H1 (cell line): Measurements from ENCODE around the gene KRTAP10-3. TPM values are rescaled to one million over a fixed set of nuclear protein-coding genes. Genes with fewer than 3 reads are reported as not detected.
A peak's percentile ranks its signal among the peaks of the same experiment; 100 is the strongest.

Source experiments
- CTCF ChIA-PET: fragments of 300-600 bp; sonication (Branson Sonifier 250); formaldehyde crosslinking; loops from one replicate; lab custom pipeline; 2021; ENCODE audit not compliant: partially characterized antibody; lab: Charles Lee
- POLR2A ChIA-PET: fragments of 300-600 bp; sonication (Branson Sonifier 250); formaldehyde crosslinking; loops from one replicate; lab custom pipeline; 2021; ENCODE audit warnings: inconsistent platforms; ENCODE audit not compliant: partially characterized antibody; lab: Charles Lee
- DNase-seq, 2 experiments: peaks; one replicate each; pipeline versions ENCODE4 v3.0.0 to v3.0.0-alpha.2; 2010 to 2022; ENCODE audit warnings: low spot score in 2 of 2, low read depth in 1 of 2, mixed read lengths in 1 of 2
- FAIRE-seq: peaks from 2 replicates; lab custom pipeline; 2011; peaks lifted over from hg19 to GRCh38; lab: Jason Lieb, UNC
- H2AFZ ChIP-seq: 2 replicates; pipeline ENCODE4 v1.8.1; 2012; ENCODE audit warnings: low read length, inconsistent platforms
- H2AK5ac ChIP-seq: 2 replicates; pipeline ENCODE4 v1.6.1; 2013; ENCODE audit warnings: low read depth, low read length
- H2BK120ac ChIP-seq: replicated peaks from 2 replicates; pipeline ENCODE3; 2013; ENCODE audit warnings: low read depth, low read length, inconsistent platforms
- H2BK12ac ChIP-seq: 2 replicates; pipeline ENCODE4 v1.6.1; 2013; ENCODE audit warnings: low read depth, low read length
- H2BK15ac ChIP-seq: 2 replicates; pipeline ENCODE4 v1.6.1; 2013; ENCODE audit warnings: low read length
- H2BK20ac ChIP-seq: 2 replicates; pipeline ENCODE4 v1.6.1; 2013; ENCODE audit warnings: low read length
- H2BK5ac ChIP-seq: 2 replicates; pipeline ENCODE4 v1.6.1; 2013; ENCODE audit warnings: low read depth, low read length
- H3K14ac ChIP-seq: 2 replicates; pipeline ENCODE4 v1.6.1; 2013; ENCODE audit warnings: inconsistent platforms; ENCODE audit not compliant: insufficient read length
- H3K18ac ChIP-seq: 2 replicates; pipeline ENCODE4 v1.6.1; 2013; ENCODE audit warnings: low read length; ENCODE audit errors: extremely low read depth
- H3K23ac ChIP-seq: 2 replicates; pipeline ENCODE4 v1.6.1; 2013; ENCODE audit warnings: inconsistent platforms; ENCODE audit not compliant: insufficient read length
- H3K23me2 ChIP-seq: 2 replicates; pipeline ENCODE4 v1.6.1; 2013; ENCODE audit warnings: low read depth, low read length
- H3K27ac ChIP-seq: 2 replicates; pipeline ENCODE4 v1.6.1; 2011; ENCODE audit warnings: low read depth, low read length, inconsistent platforms
- H3K27me3 ChIP-seq, 4 experiments: replicated peaks in 1 of 4; 1 replicate in 1 of 4; 2 replicates in 3 of 4; pipeline versions ENCODE4 v1.6.1 to v1.8.1; 2011 to 2013; ENCODE audit warnings: low read length in 3 of 4, mild to moderate bottlenecking in 3 of 4, inconsistent platforms in 2 of 4, mixed read lengths in 2 of 4, moderate library complexity in 1 of 4; ENCODE audit not compliant: control insufficient read depth in 3 of 4, insufficient read depth in 3 of 4; ENCODE audit errors: extremely low read depth in 1 of 4
- H3K36me3 ChIP-seq, 4 experiments: 2 replicates each; pipeline versions ENCODE4 v1.6.1 to v1.8.1; 2011 to 2013; ENCODE audit warnings: mild to moderate bottlenecking in 4 of 4, low read length in 3 of 4, moderate library complexity in 2 of 4, control low read depth in 1 of 4, inconsistent platforms in 1 of 4; ENCODE audit not compliant: insufficient read depth in 4 of 4, control insufficient read depth in 2 of 4
- H3K4ac ChIP-seq: replicated peaks from 2 replicates; pipeline ENCODE3; 2013; ENCODE audit warnings: low read length, low read depth, mixed read lengths, inconsistent platforms; ENCODE audit not compliant: insufficient read length
- H3K4me1 ChIP-seq, 4 experiments: replicated peaks in 1 of 4; 1 replicate in 1 of 4; 2 replicates in 3 of 4; pipeline versions ENCODE4 v1.6.1 to v1.8.1; 2011 to 2013; ENCODE audit warnings: low read length in 3 of 4, inconsistent platforms in 2 of 4, mixed read lengths in 1 of 4; ENCODE audit not compliant: insufficient read depth in 4 of 4, control insufficient read depth in 3 of 4
- H3K4me2 ChIP-seq, 2 experiments: 2 replicates each; pipeline versions ENCODE4 v1.6.1 to v1.8.1; 2011 to 2013; ENCODE audit warnings: low read depth in 2 of 2, low read length in 2 of 2, control low read depth in 1 of 2, inconsistent platforms in 1 of 2, mild to moderate bottlenecking in 1 of 2; ENCODE audit not compliant: insufficient read depth in 1 of 2
- H3K4me3 ChIP-seq, 4 experiments: fragments of 200-600, 300-600 bp in 1 of 4; sonication (generic), shearing (Covaris generic), sonication (Bioruptor Twin) in 1 of 4; 2 replicates each; pipeline versions ENCODE4 v1.5.1 to v1.8.1; 2011 to 2016; ENCODE audit warnings: low read length in 4 of 4, low read depth in 3 of 4, control low read depth in 2 of 4, inconsistent platforms in 2 of 4, mild to moderate bottlenecking in 2 of 4, mixed read lengths in 1 of 4, moderate library complexity in 1 of 4; ENCODE audit not compliant: insufficient read depth in 2 of 4; ENCODE audit errors: extremely low read depth in 1 of 4
- H3K56ac ChIP-seq: replicated peaks from 2 replicates; pipeline ENCODE3; 2013; ENCODE audit warnings: low read depth, mild to moderate bottlenecking, mixed read lengths, low read length, inconsistent platforms; ENCODE audit not compliant: insufficient read length
- H3K79me1 ChIP-seq: 2 replicates; pipeline ENCODE4 v1.6.1; 2013; ENCODE audit warnings: low read depth, low read length, control low read depth
- H3K79me2 ChIP-seq, 2 experiments: 2 replicates each; pipeline versions ENCODE4 v1.6.1 to v1.8.1; 2012 to 2013; ENCODE audit warnings: low read length in 2 of 2, mild to moderate bottlenecking in 2 of 2, inconsistent platforms in 1 of 2; ENCODE audit not compliant: insufficient read depth in 2 of 2, control insufficient read depth in 1 of 2
- H3K9ac ChIP-seq, 4 experiments: replicated peaks in 1 of 4; 1 replicate in 1 of 4; 2 replicates in 3 of 4; pipeline versions ENCODE4 v1.6.1 to v1.8.1; 2011 to 2013; ENCODE audit warnings: low read depth in 3 of 4, low read length in 3 of 4, control low read depth in 2 of 4, mild to moderate bottlenecking in 2 of 4, moderate library complexity in 2 of 4, inconsistent platforms in 1 of 4; ENCODE audit errors: extremely low read depth in 1 of 4
- H3K9me3 ChIP-seq, 2 experiments: 2 replicates each; pipeline versions ENCODE4 v1.6.1 to v1.8.1; 2012 to 2013; ENCODE audit warnings: mild to moderate bottlenecking in 2 of 2, moderate library complexity in 2 of 2, control low read depth in 1 of 2, inconsistent platforms in 1 of 2, low read depth in 1 of 2, low read length in 1 of 2, mixed read lengths in 1 of 2; ENCODE audit not compliant: insufficient read depth in 2 of 2
- H4K20me1 ChIP-seq, 2 experiments: replicated peaks in 1 of 2; 2 replicates each; pipeline versions ENCODE3 to v1.8.1; 2011 to 2013; ENCODE audit warnings: inconsistent platforms in 2 of 2, low read length in 2 of 2, mild to moderate bottlenecking in 1 of 2; ENCODE audit not compliant: insufficient read depth in 2 of 2, control insufficient read depth in 1 of 2
- H4K5ac ChIP-seq: 2 replicates; pipeline ENCODE4 v1.6.1; 2013; ENCODE audit warnings: low read length, low read depth, mixed read lengths, inconsistent platforms; ENCODE audit not compliant: insufficient read length
- H4K8ac ChIP-seq: 2 replicates; pipeline ENCODE4 v1.8.0; 2013; ENCODE audit warnings: mild to moderate bottlenecking, moderate library complexity, low read length, inconsistent platforms; ENCODE audit not compliant: insufficient read depth; ENCODE audit errors: extremely low read depth
- H4K91ac ChIP-seq: replicated peaks from 2 replicates; pipeline ENCODE3; 2013; ENCODE audit warnings: low read length, mixed read lengths, inconsistent platforms; ENCODE audit not compliant: insufficient read length
- ATF2 ChIP-seq: IDR thresholded peaks from 2 replicates; pipeline ENCODE4 v1.6.1; 2012; ENCODE audit warnings: low read length, inconsistent platforms
- ATF3 ChIP-seq: IDR thresholded peaks from 2 replicates; pipeline ENCODE4 v1.6.1; 2011; ENCODE audit warnings: low read depth, mild to moderate bottlenecking, low read length; ENCODE audit not compliant: insufficient read depth
- CBX5 ChIP-seq: fragments of 300-800, 300-1000 bp; sonication (generic); IDR thresholded peaks from 2 replicates; pipeline ENCODE4 v1.7.1; 2016; ENCODE audit warnings: antibody characterized with exemption, low read length, low read depth
- E2F6 ChIP-seq: IDR thresholded peaks from 2 replicates; pipeline ENCODE4 v1.6.1; 2012; ENCODE audit warnings: inconsistent platforms
- EZH2 ChIP-seq: fragments of 200-600 bp; sonication (generic); IDR thresholded peaks from 2 replicates; pipeline ENCODE4 v1.7.1; 2012; ENCODE audit warnings: low read depth, mild to moderate bottlenecking, moderate library complexity, low read length, inconsistent platforms; ENCODE audit not compliant: severe bottlenecking
- FOSL1 ChIP-seq: IDR thresholded peaks from 2 replicates; pipeline ENCODE4 v1.6.1; 2011; ENCODE audit warnings: mild to moderate bottlenecking, low read depth, low read length, moderate library complexity; ENCODE audit not compliant: insufficient read depth
- HDAC2 ChIP-seq, 2 experiments: fragments of 300-600 bp in 1 of 2; sonication (generic) in 1 of 2; IDR thresholded peaks; 2 replicates each; pipeline ENCODE4 v1.6.1; 2011 to 2012; ENCODE audit warnings: low read depth in 2 of 2, low read length in 2 of 2, mild to moderate bottlenecking in 2 of 2, moderate library complexity in 2 of 2, borderline replicate concordance in 1 of 2, inconsistent platforms in 1 of 2
- RBBP5 ChIP-seq: IDR thresholded peaks from 2 replicates; pipeline ENCODE4 v1.7.1; 2012; ENCODE audit warnings: low read depth, mild to moderate bottlenecking, inconsistent platforms, low read length, moderate library complexity, borderline replicate concordance
- WGBS, 2 experiments: shearing (Covaris generic) in 1 of 2; methylation state at CpG; one replicate each; pipeline versions ENCODE4 v1.1.6 to v1.1.7; 2013 to 2015; ENCODE audit warnings: low lambda C conversion rate in 2 of 2, mixed read lengths in 2 of 2, inconsistent platforms in 1 of 2, low coverage in 1 of 2, missing lambda C conversion rate in 1 of 2; ENCODE audit not compliant: insufficient replicate concordance in 2 of 2, insufficient coverage in 1 of 2, insufficient read length in 1 of 2; ENCODE audit errors: extremely low coverage in 1 of 2, missing lambda C conversion rate in 1 of 2; 5-methylcytosine and 5-hydroxymethylcytosine counted together
- polyA plus RNA-seq, 7 experiments: library from polyadenylated mRNA; depleted of rRNA in 3 of 7; stranded (reverse) in 5 of 7; unstranded in 2 of 7; fragments of >200 nt in 5 of 7; fragments of 200-250 nt in 2 of 7; gene quantifications; 1 replicate in 5 of 7; 2 replicates in 1 of 7; 4 replicates in 1 of 7; pipeline versions ENCODE4 v1.2.1 to v1.2.3, GENCODE V29; 2011 to 2013; ENCODE audit warnings: missing spikeins in 2 of 7, mixed read lengths in 2 of 7
- total RNA-seq: library from RNA; stranded (reverse); fragmentation: NEBNext Ultra II Directional; extraction: Animal tissue kit (Norgen Biotek cat#: 25700); gene quantifications from 2 replicates; pipeline ENCODE4 v1.2.1, GENCODE V29; 2021

The KRTAP10-3 gene
- total and polyA plus RNA-seq, 2 of the 8 experiments (the other 6 are each of a cell fraction or from before 2014, with no cell fraction given): not detected

GRCh38 chr21:44525391-44526095 is 33.1 kb downstream of the KRTAP10-3 start:
- H2AFZ ChIP-seq: no peak overlapping the region
- H3K9me3 ChIP-seq: peaks cover 0 to 15% of the 10 kb centered on the region in 2 experiments; a peak in 2 of 4 replicates
- H4K91ac ChIP-seq: no peak overlapping the region
- H3K9ac ChIP-seq: no peak overlapping the region
- no peaks in the 10 kb centered on the region for H3K79me2 ChIP-seq
- H2BK5ac ChIP-seq: no peak overlapping the region
- H2BK15ac ChIP-seq: peak overlapping the region; percentile 61; the same call in 1 of the 2 replicates
- H3K4me3 ChIP-seq: no peak overlapping the region
- no peak overlapping the region for H2BK20ac ChIP-seq
- H4K8ac ChIP-seq: no peak overlapping the region
- H4K5ac ChIP-seq: no peak overlapping the region
- FAIRE-seq (no peak), DNase-seq (no peak)
- 91% methylated on average over 20 of the region's 20 CpGs; no CpG with 5 or more reads in 1 of the 2 experiments for WGBS, 2 experiments
- H3K23ac ChIP-seq: no peak overlapping the region
- no peak overlapping the region for H3K4ac ChIP-seq
- H2AK5ac ChIP-seq: no peak overlapping the region
- no peaks in the 10 kb centered on the region; a peak in 1 of 7 replicates for H3K4me1 ChIP-seq
- H4K20me1 ChIP-seq: peaks cover 0 to 2% of the 10 kb centered on the region in 2 experiments
- H3K23me2 ChIP-seq: peaks cover 16% of the 10 kb centered on the region; the same call in 1 of the 2 replicates
- no peaks in the 10 kb centered on the region for H3K36me3 ChIP-seq
- H3K4me2 ChIP-seq: no peak overlapping the region
- H2BK120ac ChIP-seq: no peak overlapping the region
- H3K18ac ChIP-seq: no peak overlapping the region
- peaks cover 0 to 3% (median 0%) of the 10 kb centered on the region in 4 experiments; a peak in 1 of 7 replicates for H3K27me3 ChIP-seq
- POLR2A ChIA-PET: interaction anchor here (1.1 kb wide), 1 partner anchor 12 kb away, joined by 3 read pairs; no protein-coding TSS in a partner anchor
- H2BK12ac ChIP-seq: no peak overlapping the region
- peaks cover 3% of the 10 kb centered on the region; the same call in 1 of the 2 replicates for H3K79me1 ChIP-seq
- CTCF ChIA-PET: interaction anchor here (0.6 to 1.6 kb wide), 3 partner anchors 15 to 56 kb away, joined by 3 to 5 read pairs (median 3); no protein-coding TSS in a partner anchor
- no peak overlapping the region for H3K56ac ChIP-seq
- no peak overlapping the region for H3K27ac ChIP-seq
- no peak overlapping the region for H3K14ac ChIP-seq
- TF ChIP-seq RBBP5 (no peak), ATF2 (no peak), ATF3 (no peak), FOSL1 (no peak), E2F6 (no peak), HDAC2 (IDR thresholded peaks at IDR 0.05; ENCODE audit: borderline replicate concordance in 1 of 2, low read depth in 2 of 2, low read length in 2 of 2) (no peak), EZH2 (no peak), CBX5 (no peak)
